K562 (cell line): Measurements from ENCODE around the gene DOK3. TPM values are rescaled to one million over a fixed set of nuclear protein-coding genes. Genes with fewer than 3 reads are reported as not detected.

ENCODE experiments used
- CTBP1 ChIP-seq: fragments of 450-650 bp; IDR thresholded peaks from 2 replicates; pipeline ENCODE4 v1.6.1; 2016; ENCODE audit warnings: borderline replicate concordance
- CXXC5 ChIP-seq: fragments of 250-450 bp; sonication (Bioruptor Pico); IDR thresholded peaks from 2 replicates; pipeline ENCODE4 v1.8.0; 2022; ENCODE audit warnings: inconsistent platforms, mild to moderate bottlenecking, moderate library complexity
- DDX20 ChIP-seq: fragments of 450-650 bp; IDR thresholded peaks from 2 replicates; pipeline ENCODE4 v1.6.1; 2016; ENCODE audit warnings: missing genetic modification characterization, low read depth, mild to moderate bottlenecking, missing compliant biosample characterization, moderate library complexity
- DPF2 ChIP-seq: fragments of 450-650 bp; IDR thresholded peaks from 2 replicates; pipeline ENCODE4 v1.6.1; 2016
- EZH2 ChIP-seq: IDR thresholded peaks from 2 replicates; pipeline ENCODE4 v1.6.1; 2012; ENCODE audit warnings: low read depth, mild to moderate bottlenecking, inconsistent platforms, low read length, borderline replicate concordance
- FOXJ2 ChIP-seq: fragments of 200-800 bp; sonication (Bioruptor generic); IDR thresholded peaks from 2 replicates; pipeline ENCODE4 v1.6.1; 2016; ENCODE audit warnings: missing genetic modification characterization, missing compliant biosample characterization
- HNRNPL ChIP-seq: fragments of 200-400 bp; formaldehyde crosslinking; IDR thresholded peaks from 2 replicates; pipeline ENCODE4 v1.6.1; 2017; ENCODE audit warnings: low read depth, mild to moderate bottlenecking, low read length
- HSF4 ChIP-seq: fragments of 250-450 bp; sonication (Bioruptor Pico); IDR thresholded peaks from 2 replicates; pipeline ENCODE4 v2.1.2; 2022; ENCODE audit warnings: mild to moderate bottlenecking, moderate library complexity, borderline replicate concordance
- KDM1A ChIP-seq, 2 experiments: fragments of 450-650 bp; IDR thresholded peaks; 2 replicates each; pipeline ENCODE4 v1.6.1; 2016; ENCODE audit warnings: mild to moderate bottlenecking in 2 of 2
- KDM5B ChIP-seq: fragments of 200-600 bp; sonication (generic); IDR thresholded peaks from 2 replicates; pipeline ENCODE4 v1.6.1; 2012; ENCODE audit warnings: low read depth, mild to moderate bottlenecking, moderate library complexity, low read length, control low read depth, inconsistent platforms; ENCODE audit not compliant: insufficient replicate concordance
- KHSRP ChIP-seq: fragments of 450-650 bp; IDR thresholded peaks from 2 replicates; pipeline ENCODE4 v1.6.1; 2017
- PKNOX1 ChIP-seq: fragments of 450-650 bp; IDR thresholded peaks from 2 replicates; pipeline ENCODE4 v1.6.1; 2016
- RUNX1 ChIP-seq: sonication (generic); IDR thresholded peaks from 2 replicates; pipeline ENCODE4 v1.6.1; 2016; ENCODE audit warnings: antibody characterized with exemption, low read depth
- SETDB1 ChIP-seq: IDR thresholded peaks from one replicate; pipeline ENCODE4 v1.6.1; 2012; ENCODE audit warnings: low read length, control low read depth, inconsistent platforms
- SIX5 ChIP-seq, 2 experiments: IDR thresholded peaks; 2 replicates each; pipeline ENCODE4 v1.6.1; 2011; ENCODE audit warnings: low read length in 2 of 2, borderline replicate concordance in 1 of 2, low read depth in 1 of 2, mild to moderate bottlenecking in 1 of 2, moderate library complexity in 1 of 2; ENCODE audit not compliant: insufficient read depth in 1 of 2
- SNIP1 ChIP-seq: fragments of 450-650 bp; IDR thresholded peaks from 2 replicates; pipeline ENCODE4 v1.7.1; 2017; ENCODE audit warnings: low read depth, mild to moderate bottlenecking
- SPI1 ChIP-seq: IDR thresholded peaks from 2 replicates; pipeline ENCODE4 v1.6.1; 2011; ENCODE audit warnings: low read depth, low read length, control low read depth, borderline replicate concordance
- TRIM28 ChIP-seq: fragments of 450-650 bp; IDR thresholded peaks from 2 replicates; pipeline ENCODE4 v1.6.1; 2017
- ZFP1 ChIP-seq: fragments of 450-650 bp; formaldehyde crosslinking; IDR thresholded peaks from 2 replicates; pipeline ENCODE4 v1.4.0; 2020; ENCODE audit warnings: mild to moderate bottlenecking, mixed read lengths
- ZNF316 ChIP-seq: fragments of 450-650 bp; IDR thresholded peaks from 2 replicates; pipeline ENCODE4 v1.6.1; 2016
- ZNF764 ChIP-seq: fragments of 250-450 bp; sonication (Bioruptor Pico); IDR thresholded peaks from 2 replicates; pipeline ENCODE4 v1.4.0; 2020; ENCODE audit warnings: low read depth, mild to moderate bottlenecking, moderate library complexity
- polyA plus RNA-seq, 8 experiments: library from polyadenylated mRNA; depleted of rRNA in 4 of 8; stranded (reverse) in 5 of 8; unstranded in 3 of 8; fragments of >200 nt; fragmentation: Nextera tagmentation in 2 of 8; fragmentation: Illumina TruSeq in 1 of 8; extraction: Ambion mirVana in 2 of 8; extraction: Trizol in 1 of 8; gene quantifications; 2 replicates each; pipeline versions ENCODE4 v1.2.1 to v1.2.3, GENCODE V29; 2011 to 2014; ENCODE audit warnings: inconsistent platforms in 1 of 8, missing spikeins in 1 of 8
- total RNA-seq, 7 experiments: library from RNA; depleted of rRNA in 6 of 7; stranded (reverse); fragments of >200 nt in 6 of 7; fragmentation: Illumina TruSeq in 2 of 7; extraction: Trizol in 2 of 7; gene quantifications; 2 replicates each; pipeline versions ENCODE4 v1.2.1 to v1.2.3, GENCODE V29; 2011 to 2021; ENCODE audit warnings: low replicate concordance in 1 of 7
- TF ChIP-seq, protein P1 (sequence below): IDR thresholded peaks from 3 replicates; pipeline ENCODE4 v1.6.1; 2011; ENCODE audit warnings: borderline replicate concordance, mild to moderate bottlenecking; ENCODE audit not compliant: insufficient read length, insufficient read depth
- TF ChIP-seq, protein P2 (sequence below): fragments of 450-650 bp; IDR thresholded peaks from 2 replicates; pipeline ENCODE4 v1.6.1; 2016; ENCODE audit warnings: low read depth, mild to moderate bottlenecking, moderate library complexity
- TF ChIP-seq, protein P3 (sequence below), 3 experiments: fragments of 200-800 bp in 1 of 3; fragments of 250-450 bp in 1 of 3; fragments of 450-650 bp in 1 of 3; sonication (Bioruptor Pico) in 1 of 3; sonication (Bioruptor generic) in 1 of 3; formaldehyde crosslinking in 1 of 3; IDR thresholded peaks; 2 replicates each; pipeline versions ENCODE4 v1.6.1 to v1.8.0; 2016 to 2022; ENCODE audit warnings: mild to moderate bottlenecking in 2 of 3, missing genetic modification characterization in 2 of 3, missing compliant biosample characterization in 1 of 3, moderate library complexity in 1 of 3

DOK3 gene
- total and polyA plus RNA-seq, 9 of the 15 experiments (the other 6 are each of a cell fraction or from before 2014, with no cell fraction given): 1.3 to 23.0 (median 8.0) TPM

- TF ChIP-seq EZH2 (no peak), ZNF316 (no peak), DDX20 (tag) (0 out of 2 replicates have a peak, but pooled peaks have one; percentile 28), TRIM28 (no peak), SETDB1 (no peak), HNRNPL (no peak), ZNF764 (CRISPR knock-in tag) (no peak), RUNX1 (no peak), SIX5 (IDR thresholded peaks at IDR 0.05; ENCODE audit: borderline replicate concordance in 1 of 2, insufficient read depth in 1 of 2, low read depth in 1 of 2, low read length in 2 of 2) (no peak), ZFP1 (no peak), CTBP1 (peak; percentile 42; the same call in 1 of the 2 replicates), KHSRP (no peak), DPF2 (peak; percentile 73), PKNOX1 (peak; percentile 95), FOXJ2 (peak; percentile 68; the same call in 1 of the 2 replicates), KDM5B (peak; percentile 81), CXXC5 (CRISPR knock-in tag) (0 out of 2 replicates have a peak, but pooled peaks have one; percentile 28), SPI1 (peak; percentile 88), KDM1A (IDR thresholded peaks at IDR 0.05) (0 out of 4 replicates have a peak, but pooled peaks of 1 of the 2 experiments have one; percentile 33), HSF4 (no peak), SNIP1 (no peak)
- TF ChIP-seq, protein P1, sequence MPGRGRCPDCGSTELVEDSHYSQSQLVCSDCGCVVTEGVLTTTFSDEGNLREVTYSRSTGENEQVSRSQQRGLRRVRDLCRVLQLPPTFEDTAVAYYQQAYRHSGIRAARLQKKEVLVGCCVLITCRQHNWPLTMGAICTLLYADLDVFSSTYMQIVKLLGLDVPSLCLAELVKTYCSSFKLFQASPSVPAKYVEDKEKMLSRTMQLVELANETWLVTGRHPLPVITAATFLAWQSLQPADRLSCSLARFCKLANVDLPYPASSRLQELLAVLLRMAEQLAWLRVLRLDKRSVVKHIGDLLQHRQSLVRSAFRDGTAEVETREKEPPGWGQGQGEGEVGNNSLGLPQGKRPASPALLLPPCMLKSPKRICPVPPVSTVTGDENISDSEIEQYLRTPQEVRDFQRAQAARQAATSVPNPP: no peak
- TF ChIP-seq, protein P2, sequence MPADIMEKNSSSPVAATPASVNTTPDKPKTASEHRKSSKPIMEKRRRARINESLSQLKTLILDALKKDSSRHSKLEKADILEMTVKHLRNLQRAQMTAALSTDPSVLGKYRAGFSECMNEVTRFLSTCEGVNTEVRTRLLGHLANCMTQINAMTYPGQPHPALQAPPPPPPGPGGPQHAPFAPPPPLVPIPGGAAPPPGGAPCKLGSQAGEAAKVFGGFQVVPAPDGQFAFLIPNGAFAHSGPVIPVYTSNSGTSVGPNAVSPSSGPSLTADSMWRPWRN: 0 out of 2 replicates have a peak, but pooled peaks have one; percentile 19
- TF ChIP-seq, protein P3, sequence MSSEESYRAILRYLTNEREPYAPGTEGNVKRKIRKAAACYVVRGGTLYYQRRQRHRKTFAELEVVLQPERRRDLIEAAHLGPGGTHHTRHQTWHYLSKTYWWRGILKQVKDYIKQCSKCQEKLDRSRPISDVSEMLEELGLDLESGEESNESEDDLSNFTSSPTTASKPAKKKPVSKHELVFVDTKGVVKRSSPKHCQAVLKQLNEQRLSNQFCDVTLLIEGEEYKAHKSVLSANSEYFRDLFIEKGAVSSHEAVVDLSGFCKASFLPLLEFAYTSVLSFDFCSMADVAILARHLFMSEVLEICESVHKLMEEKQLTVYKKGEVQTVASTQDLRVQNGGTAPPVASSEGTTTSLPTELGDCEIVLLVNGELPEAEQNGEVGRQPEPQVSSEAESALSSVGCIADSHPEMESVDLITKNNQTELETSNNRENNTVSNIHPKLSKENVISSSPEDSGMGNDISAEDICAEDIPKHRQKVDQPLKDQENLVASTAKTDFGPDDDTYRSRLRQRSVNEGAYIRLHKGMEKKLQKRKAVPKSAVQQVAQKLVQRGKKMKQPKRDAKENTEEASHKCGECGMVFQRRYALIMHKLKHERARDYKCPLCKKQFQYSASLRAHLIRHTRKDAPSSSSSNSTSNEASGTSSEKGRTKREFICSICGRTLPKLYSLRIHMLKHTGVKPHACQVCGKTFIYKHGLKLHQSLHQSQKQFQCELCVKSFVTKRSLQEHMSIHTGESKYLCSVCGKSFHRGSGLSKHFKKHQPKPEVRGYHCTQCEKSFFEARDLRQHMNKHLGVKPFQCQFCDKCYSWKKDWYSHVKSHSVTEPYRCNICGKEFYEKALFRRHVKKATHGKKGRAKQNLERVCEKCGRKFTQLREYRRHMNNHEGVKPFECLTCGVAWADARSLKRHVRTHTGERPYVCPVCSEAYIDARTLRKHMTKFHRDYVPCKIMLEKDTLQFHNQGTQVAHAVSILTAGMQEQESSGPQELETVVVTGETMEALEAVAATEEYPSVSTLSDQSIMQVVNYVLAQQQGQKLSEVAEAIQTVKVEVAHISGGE (CRISPR knock-in tag; IDR thresholded peaks at IDR 0.05): 0 out of 6 replicates have a peak, but pooled peaks of 1 of the 3 experiments have one; percentile 28
Observed at GRCh38 chr5:177557041-177557647, 47.5 kb upstream of the DOK3 start (continued).
